GM11168 (cell line): ENCODE data around the gene F12.
"Not testable (repeated sequence)": the region's sequence is repeated elsewhere in the genome, so short reads cannot be mapped to it uniquely, and the experiment has no call there.

Experiments used
- in situ Hi-C: fragments of 300-500 bp; cut with MboI; formaldehyde crosslinking; loops from one replicate; pipeline ENCODE4 v1.12.0; 2022; ENCODE audit warnings: low sequenced_read_pairs; ENCODE audit not compliant: unreplicated experiment

The F12 gene

DNA sequence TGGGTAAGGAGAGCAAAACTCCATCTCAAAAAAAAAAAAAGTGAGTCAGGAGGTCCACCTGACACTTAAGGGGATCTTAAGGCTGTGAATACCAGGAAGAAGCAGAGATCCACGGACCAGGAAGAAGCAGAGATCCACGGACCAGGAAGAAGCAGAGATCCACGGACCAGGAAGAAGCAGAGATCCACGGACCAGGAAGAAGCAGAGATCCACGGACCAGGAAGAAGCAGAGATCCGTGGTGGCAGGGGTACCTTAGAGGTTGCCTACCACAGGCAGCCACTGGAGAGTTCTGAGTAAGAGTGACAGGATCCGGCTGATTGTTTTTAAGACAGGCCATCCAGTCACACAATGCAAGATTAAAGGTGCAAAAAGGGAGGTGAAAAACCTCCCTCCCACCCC, 11.1 kb upstream of the F12 start:
- in situ Hi-C loops, result not testable (repeated sequence)

DNA sequence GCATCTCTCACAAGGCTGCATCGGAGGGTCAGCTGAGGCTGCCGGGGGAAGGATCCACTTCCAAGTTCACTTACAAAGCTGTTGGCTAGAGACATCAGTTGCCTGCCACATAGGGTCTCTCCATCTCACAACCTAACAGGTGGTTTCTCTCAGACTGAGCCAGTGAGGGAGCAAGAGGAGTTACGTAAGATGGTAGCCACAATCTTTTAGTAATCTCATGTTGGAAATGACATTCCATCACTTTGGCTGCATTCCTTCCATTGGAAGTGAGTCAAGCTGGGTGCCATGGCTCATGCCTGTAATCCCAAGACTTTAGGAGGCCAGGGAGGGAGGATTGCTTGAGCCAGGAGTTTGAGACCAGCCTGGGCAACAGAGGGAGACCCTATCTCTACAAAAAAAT, 9.7 kb upstream of the F12 start:
- in situ Hi-C loops, result no loop called here

DNA sequence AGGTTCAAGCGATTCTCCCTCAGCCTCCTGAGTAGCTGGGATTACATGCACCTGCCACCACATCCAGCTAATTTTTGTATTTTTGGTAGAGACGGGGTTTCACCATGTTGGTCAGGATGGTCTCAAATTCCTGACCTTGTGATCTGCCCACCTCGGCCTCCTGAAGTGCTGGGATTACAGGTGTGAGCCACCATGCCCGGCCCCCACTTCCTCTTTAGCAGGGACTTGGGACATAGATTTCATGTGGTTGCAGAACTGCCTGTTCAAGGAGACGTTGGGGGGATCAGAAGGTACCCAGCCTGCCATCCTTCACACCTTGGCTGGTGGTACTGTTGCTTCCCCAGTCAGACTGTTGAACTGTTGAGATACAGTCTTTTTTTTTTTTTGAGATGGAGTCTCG, 7.7 kb upstream of the F12 start:
- in situ Hi-C loops, result not testable (repeated sequence)

DNA sequence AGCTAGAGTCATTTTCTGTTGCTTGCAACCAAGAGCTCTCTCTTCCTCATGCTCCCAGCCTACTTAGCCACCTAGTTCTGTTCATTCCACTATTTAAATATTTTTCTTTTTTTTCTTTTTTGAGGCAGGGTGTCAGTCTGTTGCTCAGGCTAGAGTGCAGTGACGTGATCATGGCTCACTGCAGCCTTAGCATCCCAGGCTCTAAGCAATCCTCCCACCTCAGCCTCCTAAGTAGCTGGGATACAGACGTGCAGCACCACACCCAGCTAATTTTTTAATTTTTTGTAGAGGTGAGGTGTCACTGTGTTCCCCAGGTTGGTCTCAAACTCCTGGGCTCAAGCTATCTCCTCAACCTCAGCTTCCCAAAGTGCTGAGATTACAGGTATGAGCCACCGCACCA, 5.1 kb upstream of the F12 start:
- in situ Hi-C loops, result no loop called here

DNA sequence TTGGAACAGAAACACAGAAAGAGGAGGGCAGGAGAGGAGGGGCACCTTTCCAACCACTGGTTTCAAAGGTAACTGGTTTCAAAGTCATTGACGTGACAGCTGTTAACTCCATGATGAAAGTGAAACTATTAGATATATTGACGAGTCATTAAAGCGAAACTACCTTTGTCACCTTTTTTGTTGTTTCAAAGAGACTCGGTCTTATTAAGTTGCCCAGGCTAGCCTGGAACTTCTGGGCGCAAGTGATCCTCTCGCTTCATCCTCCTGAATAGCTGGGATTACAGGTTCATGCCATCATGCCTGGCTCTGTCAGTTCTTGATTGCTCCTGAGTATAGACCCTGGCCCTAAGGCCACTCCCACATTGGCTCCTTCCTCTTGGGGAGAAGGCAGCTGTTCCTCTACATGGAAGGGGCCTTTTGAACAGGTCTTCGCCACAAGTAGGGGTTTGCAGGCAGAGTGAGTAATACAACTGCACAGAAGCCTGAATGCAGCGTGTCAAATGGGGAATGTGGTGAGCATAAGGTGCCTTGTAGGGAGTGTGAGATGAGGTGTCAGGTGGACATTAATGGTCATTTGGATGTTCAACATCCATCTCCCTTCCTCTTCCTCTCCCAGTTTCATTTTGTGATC, 3.4 kb upstream of the F12 start:
- in situ Hi-C loops, result no loop called here

DNA sequence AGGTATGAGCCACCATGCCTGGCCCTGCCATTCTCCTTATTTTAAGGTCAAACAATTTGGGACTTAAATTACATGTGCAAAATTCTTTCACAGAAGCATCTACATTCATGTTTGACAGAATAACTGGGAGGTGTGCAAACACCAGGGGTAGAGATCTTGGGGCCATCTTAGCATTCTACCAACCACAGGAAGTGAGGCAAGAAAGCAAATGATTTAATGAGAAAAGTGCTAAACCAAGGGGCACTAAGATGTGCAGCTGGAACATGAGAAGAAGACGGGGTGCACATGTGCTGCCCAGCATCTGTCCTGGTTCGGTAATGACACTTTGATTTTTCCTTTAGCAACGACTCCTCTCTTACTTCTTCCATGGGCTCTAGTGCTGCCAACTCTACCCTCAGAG, 1.2 kb upstream of the F12 start:
- in situ Hi-C loops, result no loop called here

DNA sequence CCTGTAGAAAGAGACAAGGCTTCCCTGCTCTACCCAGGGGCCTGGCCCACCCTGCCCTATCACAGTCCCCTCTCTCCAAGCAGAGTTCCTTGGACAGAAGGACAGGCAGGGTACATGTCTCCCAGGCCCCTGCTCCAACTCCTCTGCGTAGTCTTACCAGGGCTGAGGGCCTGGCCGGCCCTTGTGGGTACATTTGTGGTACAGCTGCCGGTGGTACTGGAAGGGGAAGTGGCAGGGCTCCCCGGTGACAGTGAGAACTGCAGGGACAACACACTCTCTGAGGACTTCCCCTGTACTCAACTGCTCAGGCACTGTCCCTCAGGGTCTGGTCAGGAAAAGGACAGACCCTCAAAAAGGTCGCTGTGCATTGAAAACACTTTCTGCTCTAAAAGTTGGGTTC, 3.6 kb downstream of the F12 start:
- in situ Hi-C loops, result loop anchor here (5.0 kb wide), 1 partner anchor 41 kb away; the partner anchor contains the start of gene PRR7

DNA sequence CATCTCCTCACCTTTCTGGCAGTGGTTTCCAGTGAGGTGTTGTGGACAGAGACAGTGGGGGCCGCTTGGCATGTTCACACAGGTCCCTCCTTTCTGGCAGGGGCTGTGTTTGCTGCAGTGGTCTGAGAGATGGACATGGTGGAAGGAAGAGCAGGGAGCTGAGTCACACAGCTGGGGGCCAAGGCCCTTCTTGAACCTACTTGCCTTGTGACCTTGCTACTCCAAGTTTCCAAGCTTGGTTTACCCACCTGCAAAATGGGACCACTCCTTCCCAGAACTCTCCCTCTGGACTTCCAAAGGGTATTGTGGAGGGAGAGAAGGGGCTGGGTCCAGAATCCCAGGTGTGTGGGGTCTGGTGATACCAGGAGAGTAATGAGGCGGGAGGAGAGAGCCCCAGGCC, 4.1 kb downstream of the F12 start:
- in situ Hi-C loops, result loop anchor here (5.0 kb wide), 1 partner anchor 42 kb away; the partner anchor contains the start of gene PRR7

DNA sequence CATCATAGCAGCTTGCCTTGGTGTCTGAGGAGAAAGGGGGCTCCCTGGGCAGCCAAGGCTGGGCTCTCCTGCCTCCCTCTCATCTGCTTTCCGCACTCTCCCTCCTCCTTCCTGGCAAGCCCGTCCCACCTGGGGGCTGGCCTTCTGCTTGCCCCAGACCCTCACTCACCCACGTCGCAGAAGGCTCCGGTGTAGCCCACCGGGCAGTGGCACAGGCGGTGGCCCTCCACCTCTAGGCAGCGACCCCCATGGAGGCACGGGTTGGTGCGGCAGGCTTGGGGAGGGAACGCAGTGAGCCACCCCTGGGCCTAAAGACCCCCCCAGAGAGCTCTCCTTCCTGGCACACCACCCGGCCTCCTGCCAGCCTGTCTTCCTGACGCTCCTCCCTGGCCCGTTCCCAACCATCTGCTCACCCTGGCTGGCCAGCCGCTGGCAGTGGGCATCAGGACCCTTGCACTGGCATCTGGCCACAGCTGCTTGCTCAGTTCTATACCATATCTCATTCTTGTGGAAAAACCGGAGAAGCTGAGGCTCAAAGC, 4.7 kb downstream of the F12 start:
- in situ Hi-C loops, result loop anchor here (5.0 kb wide), 1 partner anchor 43 kb away; the partner anchor contains the start of gene PRR7

DNA sequence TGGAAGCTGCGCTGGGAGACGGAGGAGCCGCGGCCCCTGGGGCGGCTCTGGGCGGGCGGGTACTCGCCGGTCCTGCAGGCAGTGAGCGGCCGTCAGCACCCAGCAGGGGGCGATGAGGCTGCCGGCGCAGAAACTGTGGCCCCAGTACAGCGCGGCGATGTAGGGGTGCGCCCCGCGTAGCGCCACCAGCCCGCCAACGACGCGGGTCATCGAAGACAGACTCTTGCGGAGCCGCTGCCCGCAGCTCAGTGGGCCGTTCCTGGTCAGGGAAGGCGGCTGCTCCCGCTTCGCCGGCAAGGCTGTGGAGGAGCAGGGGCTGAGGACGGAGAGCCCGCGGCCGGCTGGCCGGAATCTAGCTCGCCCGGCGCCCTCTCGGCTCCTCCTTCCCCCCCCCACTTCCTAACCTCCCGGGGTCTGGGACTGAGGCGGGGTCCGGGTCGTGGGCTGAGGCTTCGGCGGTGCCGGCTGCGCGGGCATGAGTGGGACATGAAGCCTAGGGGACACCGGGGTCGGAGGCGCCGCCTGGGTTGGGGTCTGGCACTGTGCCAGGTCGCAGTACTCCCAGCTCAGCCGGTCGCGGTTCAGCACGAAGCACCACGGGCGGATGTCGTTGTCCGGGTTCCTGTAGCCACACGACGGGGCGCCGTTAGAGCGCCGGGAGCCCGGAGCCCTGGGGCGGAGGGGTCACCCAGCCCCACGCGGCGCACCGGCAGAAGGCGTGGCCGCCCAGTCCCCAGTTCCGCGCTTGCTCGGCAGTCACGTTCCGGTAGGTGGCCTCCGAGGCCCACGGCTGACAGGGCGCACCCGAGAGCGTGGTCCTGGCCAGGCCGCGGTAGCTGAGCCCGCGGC, 5.3 kb downstream of the F12 start:
- in situ Hi-C loops, result no loop called here

DNA sequence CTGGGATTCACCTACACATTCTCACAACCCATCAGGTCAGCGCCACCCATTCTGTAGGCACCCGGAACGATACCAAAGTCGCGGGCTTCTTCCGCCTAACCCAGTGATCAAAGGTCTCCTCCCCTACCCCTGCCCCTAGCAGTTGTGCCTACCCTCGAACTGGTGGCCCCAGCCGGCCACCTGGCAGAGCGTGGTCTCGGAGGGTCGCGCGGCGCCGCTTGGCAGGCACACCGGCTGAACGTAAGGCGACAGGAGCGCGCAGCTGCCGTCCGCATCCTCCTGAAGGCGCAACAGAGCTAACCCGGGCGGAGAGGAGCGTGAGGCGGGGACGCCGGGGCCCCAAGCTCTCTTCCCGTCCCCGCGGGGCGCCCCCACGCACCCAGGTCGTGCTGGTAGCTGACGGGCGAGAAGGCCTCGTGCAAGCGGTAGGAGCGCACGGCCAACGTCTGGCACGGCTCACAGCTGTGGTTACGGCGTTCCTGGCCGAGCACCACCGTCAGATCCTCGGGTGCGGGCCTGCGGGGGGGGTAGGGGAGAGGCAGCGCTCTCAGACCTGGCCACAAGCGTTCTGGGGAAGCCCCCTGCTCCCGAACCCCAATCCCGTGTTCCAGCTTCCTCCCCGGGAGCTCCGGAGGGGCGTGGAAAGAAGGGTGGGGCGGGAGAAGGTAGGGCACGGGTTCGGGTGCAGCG, 6.1 kb downstream of the F12 start:
- in situ Hi-C loops, result no loop called here

DNA sequence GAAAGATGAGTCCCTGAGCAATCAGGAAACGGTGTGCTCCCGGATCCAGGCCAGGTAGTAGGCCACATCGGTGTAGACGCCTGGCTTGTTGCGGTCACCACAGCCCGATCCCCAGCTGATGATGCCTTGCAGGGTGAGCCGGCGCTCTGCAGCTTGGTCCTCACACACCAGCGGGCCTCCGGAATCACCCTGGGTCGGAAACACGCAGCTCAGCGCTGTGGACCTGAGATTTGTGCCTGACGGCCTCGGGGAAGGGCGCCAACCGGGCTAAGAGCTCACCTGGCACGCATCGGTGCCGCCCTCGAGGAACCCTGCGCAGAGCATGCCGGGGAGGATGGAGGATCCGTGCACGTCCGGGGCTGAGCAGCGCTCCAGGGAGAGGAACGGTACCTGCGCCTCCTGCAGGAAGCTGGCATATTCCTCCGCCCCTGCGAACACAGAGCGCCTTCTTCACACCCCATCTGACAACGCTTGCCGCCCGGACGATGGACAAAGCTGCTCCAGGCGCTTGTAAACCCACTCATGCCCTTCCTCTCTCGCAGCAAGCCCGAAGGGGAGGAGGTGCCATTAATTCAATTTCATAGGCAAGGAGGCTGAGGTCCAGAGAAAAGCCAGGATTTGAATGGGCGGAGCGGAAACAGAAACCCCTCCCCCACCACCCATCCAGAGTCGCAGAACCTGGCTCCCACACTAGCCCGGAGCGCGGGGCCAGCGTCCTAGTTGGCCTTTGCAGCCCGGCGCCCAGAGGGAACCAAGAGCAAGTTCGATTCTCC, 6.9 kb downstream of the F12 start:
- in situ Hi-C loops, result no loop called here

DNA sequence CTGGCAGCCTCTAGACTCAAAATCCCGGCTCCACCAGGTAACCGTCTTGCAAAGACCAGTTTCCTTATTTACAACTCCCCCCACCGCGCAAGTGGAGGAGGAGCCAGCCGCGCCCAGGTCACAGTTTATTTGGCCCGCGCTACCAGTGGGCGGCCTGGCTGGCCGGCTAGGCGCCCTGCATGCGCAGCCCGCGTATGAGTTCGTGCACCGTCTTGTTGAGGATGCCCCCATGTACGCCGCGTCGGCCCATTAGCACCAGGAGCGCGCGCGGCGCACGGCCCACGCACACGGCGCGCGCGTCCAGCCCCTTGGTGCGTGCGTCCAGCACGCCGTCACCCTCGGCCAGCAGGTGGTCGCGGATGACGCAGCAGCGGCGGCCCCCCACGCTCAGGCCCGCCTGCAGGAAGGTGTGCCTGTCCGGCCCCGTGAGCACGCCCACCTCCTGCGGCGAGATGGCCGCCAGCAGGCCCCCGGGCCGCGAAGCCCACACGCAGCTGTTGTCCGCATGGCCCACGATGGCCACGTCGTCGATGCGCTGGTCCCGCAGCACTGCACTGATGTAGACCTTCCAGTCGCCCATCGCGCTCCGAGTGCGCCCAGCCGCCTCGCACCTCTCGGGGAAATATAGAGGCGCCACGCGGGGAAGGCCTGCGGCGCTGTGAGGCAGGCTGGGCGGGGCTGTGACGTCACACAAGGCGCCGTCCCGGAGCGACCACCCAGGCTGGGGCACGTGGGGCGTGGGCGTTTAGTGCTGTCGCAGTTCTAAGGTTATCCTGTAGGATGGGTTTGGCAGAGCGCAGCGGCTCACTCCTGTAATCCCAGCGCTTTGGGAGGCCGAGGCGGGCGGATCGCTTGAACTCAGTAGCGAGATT, 9.1 kb downstream of the F12 start, which contains the start of gene PFN3:
PFN3 (minus strand) TSS at position 665 of the 872 bp plus-strand sequence; CDS start at position 580, 85 bp downstream.
- in situ Hi-C loops, result no loop called here

DNA sequence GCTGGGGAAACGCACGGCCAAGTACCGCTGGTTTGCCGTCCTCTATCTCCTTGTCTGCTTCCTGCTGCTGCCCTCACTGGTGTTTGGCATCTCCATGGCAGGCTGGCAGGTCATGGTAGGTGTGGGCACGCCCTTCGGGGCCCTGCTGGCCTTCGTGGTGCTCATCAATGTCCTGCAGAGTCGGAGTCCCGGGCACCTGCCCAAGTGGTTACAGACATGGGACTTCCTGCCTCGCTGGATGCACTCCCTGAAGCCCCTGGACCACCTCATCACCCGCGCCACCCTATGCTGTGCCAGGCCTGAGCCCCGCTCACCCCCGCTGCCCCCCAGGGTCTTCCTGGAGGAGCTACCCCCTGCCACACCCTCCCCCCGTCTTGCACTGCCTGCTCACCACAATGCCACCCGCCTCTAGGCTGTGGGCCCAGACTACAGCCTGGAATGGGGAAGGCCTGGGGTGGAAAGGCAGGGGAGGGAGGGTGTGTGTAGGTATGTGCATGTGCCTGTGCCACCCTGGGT, 11.4 kb downstream of the F12 start:
- in situ Hi-C loops, result no loop called here

DNA sequence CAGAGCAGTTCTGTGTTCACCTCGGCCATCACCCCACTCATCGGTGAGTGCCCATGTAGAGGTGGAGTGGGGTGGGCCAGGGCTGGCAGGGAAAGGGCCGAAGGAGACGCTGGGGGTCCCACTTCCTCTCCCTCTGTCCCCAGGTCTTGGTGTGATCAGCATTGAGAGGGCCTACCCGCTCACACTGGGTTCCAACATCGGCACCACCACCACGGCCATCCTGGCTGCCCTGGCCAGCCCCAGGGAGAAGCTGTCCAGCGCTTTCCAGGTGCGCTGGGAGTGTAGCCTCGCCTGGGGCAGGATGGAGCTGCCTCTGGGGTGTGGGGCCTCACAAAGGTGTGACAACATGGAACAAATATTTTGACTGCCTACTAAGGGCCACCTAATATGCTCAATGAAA, 12.6 kb downstream of the F12 start:
- in situ Hi-C loops, result no loop called here

DNA sequence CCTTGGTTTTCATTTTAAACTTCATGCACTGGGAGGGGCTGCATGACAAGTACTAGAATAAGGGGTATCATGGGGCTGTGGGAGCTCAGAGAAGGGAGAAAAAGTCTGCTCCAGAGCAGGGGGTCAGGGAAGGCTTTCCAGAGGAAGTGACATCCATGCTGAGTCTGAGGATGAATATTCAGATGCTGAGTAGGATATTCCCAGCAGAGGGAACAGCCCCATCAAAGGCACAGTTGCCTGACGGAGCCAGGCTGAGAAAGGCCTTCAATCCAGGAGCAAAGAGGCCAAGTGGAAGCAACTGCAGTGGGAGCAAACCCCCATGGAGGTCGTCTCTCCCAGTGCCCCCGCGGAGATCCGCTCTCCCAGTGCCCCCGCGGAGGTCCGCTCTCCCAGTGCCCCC, 13.3 kb downstream of the F12 start:
- in situ Hi-C loops, result no loop called here

DNA sequence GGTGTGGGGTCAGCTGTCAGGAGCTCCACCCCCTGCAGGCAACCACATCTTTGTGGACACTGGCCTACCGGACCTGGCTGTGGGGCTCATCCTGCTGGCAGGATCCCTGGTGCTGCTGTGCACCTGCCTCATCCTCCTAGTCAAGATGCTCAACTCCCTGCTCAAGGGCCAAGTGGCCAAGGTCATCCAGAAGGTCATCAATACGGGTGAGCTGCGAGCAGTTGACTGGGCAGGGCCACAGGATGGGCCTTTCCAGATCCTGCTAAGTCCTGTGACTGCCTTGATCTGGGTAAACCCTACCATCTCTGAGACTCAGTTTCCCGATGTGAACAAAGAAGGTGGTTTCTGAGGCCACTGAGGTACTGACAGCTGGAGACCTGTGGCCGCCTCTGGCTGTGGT, 15.4 kb downstream of the F12 start:
- in situ Hi-C loops, result no loop called here

DNA sequence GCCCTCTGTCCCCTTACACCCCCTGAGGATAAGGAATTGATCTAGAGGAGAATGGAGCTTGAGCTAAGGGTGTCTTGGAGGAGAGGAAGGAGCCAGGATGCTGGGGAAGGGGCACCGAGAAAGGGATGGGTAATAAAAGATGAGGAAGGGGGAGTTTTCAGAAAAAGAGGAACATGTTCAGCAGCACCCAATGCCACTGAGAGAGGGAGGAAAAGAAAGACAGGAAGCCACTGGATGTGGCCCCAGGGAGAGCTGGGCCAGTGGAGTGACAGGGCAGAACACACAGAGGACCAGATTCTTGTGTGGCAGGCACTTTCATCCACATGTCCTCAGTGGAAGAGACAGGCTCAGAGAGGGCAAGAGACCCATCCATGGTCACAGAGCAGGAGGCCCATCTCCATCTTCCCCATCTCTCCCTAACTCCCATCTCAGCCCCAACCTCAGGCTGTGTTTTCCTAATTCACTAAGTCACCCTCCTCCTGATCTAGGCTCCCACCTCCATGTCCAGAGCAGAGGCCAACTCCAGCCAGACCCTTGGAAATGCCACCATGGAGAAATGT, 16.1 kb downstream of the F12 start:
- in situ Hi-C loops, result no loop called here

DNA sequence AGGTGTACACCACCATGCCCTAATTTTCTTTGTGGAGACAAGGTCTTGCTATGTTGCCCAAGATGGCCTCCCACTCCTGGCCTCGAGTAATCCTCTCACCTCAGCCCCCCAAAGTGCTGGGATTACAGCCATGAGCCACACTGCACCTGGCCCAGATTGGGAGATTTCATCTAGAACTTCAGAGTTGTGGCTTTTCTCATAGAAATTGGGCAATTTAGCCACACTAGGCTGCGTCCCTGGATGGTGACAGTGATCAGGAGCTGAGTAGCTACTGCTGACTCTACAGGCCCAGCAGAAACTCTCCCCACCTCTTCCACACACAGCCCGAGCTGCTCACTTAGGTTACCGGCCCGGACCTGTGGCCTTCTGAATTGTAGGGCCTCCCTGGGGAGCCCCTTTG, 16.6 kb downstream of the F12 start:
- in situ Hi-C loops, result no loop called here
